MG63 (cell line): ENCODE results near the gene C20orf202. TPM values are rescaled to one million over a fixed set of nuclear protein-coding genes. Genes with fewer than 3 reads are reported as not detected.

Experiments
- DNase-seq: peaks from one replicate; pipeline ENCODE4 v3.0.0-alpha.2; 2020
- H3K27me3 ChIP-seq: fragments of 250-450 bp; sonication (Bioruptor Pico); 2 replicates; pipeline ENCODE4 v1.5.1; 2020; ENCODE audit warnings: mild to moderate bottlenecking, moderate library complexity
- H3K36me3 ChIP-seq: fragments of 250-450 bp; sonication (Bioruptor Pico); 2 replicates; pipeline ENCODE4 v1.5.1; 2020; ENCODE audit warnings: mild to moderate bottlenecking, moderate library complexity
- H3K4me3 ChIP-seq: fragments of 250-450 bp; sonication (Bioruptor Pico); 2 replicates; pipeline ENCODE4 v1.5.1; 2020; ENCODE audit warnings: mild to moderate bottlenecking, moderate library complexity
- H3K9me3 ChIP-seq: fragments of 250-450 bp; sonication (Bioruptor Pico); 2 replicates; pipeline ENCODE4 v1.5.1; 2020; ENCODE audit warnings: mild to moderate bottlenecking, moderate library complexity
- total RNA-seq: library from RNA; depleted of rRNA; stranded (reverse); fragments of >200 nt; shearing (Covaris generic); gene quantifications from 2 replicates; pipeline ENCODE4 v1.2.3, GENCODE V29; 2014; ENCODE audit warnings: low replicate concordance; rRNA removed

The C20orf202 gene
- total RNA-seq, 1 experiment from 2014 or later: not detected

DNA sequence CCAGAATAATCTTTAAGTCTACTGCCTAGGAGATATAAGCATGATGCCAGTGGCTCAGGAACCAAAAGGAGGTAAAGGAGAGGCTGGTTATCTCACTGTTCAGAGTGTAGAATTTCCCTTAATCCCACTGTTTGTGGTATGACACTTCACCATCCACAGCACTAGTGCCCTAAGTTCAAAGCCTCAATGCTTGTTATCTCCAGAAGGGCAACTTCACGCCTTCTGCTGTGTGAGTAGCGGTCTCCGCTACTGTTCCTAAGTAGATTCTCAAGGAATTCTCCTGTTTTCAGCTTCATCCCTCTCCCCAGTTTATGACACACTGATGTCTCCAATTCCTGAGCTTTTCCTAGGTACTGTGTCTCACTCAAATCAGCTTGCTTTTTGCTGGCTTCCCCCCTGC, 49.2 kb downstream of the C20orf202 start:
- no peak overlapping the region for H3K4me3 ChIP-seq
- no peaks in the 10 kb centered on the region for H3K9me3 ChIP-seq
- no peak for DNase-seq
- H3K27me3 ChIP-seq: no peaks in the 10 kb centered on the region
- H3K36me3 ChIP-seq: no peaks in the 10 kb centered on the region

DNA sequence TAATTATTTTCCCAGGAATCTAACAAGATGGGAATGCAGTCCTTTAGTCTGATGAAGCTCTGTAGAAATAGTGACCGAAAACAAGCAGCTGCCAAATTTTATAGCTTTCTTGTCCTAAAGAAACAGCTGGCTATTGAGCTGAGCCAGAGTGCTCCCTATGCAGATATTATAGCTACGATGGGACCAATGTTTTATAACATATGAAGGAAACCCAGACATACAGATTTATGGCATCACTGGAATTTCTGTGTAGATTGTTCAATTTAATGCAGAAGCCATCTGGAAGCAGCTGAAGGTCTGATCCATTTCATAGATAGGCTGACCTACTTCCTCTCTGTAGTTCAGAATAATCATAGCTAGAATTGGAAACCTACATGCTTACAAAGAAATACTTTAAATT, 51.0 kb downstream of the C20orf202 start:
- no peak overlapping the region for H3K4me3 ChIP-seq
- H3K9me3 ChIP-seq: no peaks in the 10 kb centered on the region
- no peaks in the 10 kb centered on the region for H3K36me3 ChIP-seq
- no peak for DNase-seq
- no peaks in the 10 kb centered on the region for H3K27me3 ChIP-seq

DNA sequence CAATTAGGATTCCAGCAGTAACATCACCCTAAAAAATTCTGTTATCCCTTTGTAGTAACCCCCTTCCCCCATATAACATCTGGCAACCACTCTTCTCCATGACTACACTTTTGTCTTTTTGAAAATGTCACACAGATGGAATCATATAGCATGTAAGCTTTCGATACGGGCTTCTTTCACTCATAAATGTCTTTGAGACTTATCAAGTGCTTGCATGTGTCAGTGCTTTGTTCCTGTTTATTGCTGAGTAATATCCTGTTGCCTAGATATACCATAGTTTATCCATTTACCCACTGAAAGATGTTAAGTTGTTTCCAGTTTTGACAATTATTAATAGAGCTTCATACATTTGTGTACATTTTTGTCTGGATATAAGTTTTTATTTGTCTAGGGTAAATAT, 52.4 kb downstream of the C20orf202 start:
- Histone ChIP-seq H3K27me3 (no peaks in the 10 kb centered on the region), H3K36me3 (no peaks in the 10 kb centered on the region), H3K4me3 (no peak overlapping the region), H3K9me3 (no peaks in the 10 kb centered on the region)
- DNase-seq: no peak

Other genes with a start within 250 kb of the C20orf202 start
- gene RSPO4, start 201.1 kb upstream of the C20orf202 start, total RNA-seq: 0.42 and 0.82 TPM in 2 replicates
- gene PSMF1, start 84.9 kb upstream of the C20orf202 start, total RNA-seq: 41.6 and 62.5 TPM in 2 replicates
- gene TMEM74B, start 18.5 kb upstream of the C20orf202 start, total RNA-seq: not detected in 2 replicates
- 0.10 and 2.4 TPM in 2 replicates for gene RAD21L1, start 22.6 kb downstream of the C20orf202 start, total RNA-seq
- gene SNPH, start 62.8 kb downstream of the C20orf202 start, total RNA-seq: 3.4 and 5.9 TPM in 2 replicates
- gene SDCBP2, start 125.7 kb downstream of the C20orf202 start, total RNA-seq: 4.9 TPM in 1 of 2 replicates, not detected in the other
- 146 TPM in 2 replicates for gene FKBP1A, start 189.6 kb downstream of the C20orf202 start, total RNA-seq